T1000 (cell line): ENCODE measurements around the gene CSAG3.
"Not testable (repeated sequence)": the region's sequence is repeated elsewhere in the genome, so short reads cannot be mapped to it uniquely, and the experiment has no call there.

Experiments used
- DNase-seq: peaks from one replicate; lab custom pipeline; 2025; ENCODE audit warnings: mixed read lengths; lab: John Stamatoyannopoulos, UW

CSAG3 gene

DNA sequence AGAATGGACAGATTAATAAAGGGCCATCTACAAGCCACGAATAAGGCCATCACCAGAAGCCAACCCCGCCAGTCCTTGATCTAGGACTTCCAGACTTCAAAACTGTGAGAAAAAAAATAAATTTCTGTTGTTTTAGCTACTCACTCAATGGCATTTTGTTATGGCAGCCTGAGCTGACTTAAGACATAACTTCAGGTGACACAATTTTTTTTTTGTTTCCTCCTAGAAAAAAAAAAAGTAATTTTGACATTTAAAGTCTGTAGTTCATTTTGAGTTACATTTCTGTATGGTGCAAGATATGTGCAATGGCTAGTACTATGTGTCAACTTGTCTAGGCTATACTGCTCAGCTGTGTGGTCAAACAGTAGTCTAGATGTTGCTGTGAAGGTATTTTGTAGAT is at the start of gene CSAG3:
Gene CSAG3 (plus strand): TSS at position 301 of the 400 bp plus-strand sequence.
- DNase-seq: not testable (repeated sequence)

DNA sequence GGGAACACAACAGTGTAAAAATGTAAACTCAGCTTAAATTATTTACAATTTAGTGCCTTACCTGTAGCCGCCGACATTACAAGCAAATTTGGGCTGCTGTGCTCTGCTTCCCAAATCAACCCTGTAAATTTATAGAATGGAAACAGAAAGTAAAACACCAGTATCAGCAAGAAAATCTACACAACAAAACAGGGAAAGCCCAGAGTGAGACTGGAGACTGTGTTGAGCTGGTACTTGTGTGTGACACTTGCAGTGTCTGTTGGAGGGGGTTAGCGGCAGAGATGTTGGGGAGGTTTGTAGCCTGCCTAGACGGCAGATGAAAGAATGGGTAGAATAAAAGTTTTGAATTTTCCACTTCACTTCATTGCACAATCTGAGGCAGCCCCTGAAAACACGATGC is 45.8 kb upstream of the CSAG3 start:
- not testable (repeated sequence) for DNase-seq

DNA sequence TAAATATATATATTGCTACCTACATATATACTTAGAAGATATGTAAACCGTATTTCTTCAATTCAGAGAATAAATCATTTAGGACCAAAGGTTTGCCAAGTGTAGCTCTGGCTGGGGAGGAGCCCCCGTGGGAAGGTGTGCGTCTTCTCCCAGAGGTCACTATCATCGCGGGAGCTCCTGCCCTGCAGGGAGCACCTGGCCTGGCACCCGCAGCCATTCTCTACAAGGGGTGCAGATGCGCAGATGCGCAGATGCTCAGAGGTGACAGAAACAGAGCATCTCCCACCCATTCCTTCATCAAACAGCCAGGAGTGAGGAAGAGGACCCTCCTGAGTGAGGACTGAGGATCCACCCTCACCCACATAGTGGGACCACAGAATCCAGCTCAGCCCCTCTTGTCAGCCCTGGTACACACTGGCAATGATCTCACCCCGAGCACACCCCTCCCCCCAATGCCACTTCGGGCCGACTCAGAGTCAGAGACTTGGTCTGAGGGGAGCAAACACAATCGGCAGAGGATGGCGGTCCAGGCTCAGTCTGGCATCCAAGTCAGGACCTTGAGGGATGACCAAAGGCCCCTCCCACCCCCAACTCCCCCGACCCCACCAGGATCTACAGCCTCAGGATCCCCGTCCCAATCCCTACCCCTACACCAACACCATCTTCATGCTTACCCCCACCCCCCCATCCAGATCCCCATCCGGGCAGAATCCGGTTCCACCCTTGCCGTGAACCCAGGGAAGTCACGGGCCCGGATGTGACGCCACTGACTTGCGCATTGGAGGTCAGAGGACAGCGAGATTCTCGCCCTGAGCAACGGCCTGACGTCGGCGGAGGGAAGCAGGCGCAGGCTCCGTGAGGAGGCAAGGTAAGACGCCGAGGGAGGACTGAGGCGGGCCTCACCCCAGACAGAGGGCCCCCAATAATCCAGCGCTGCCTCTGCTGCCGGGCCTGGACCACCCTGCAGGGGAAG is 44.9 kb upstream of the CSAG3 start, which contains the start of gene MAGEA2B:
Gene MAGEA2B (plus strand): TSS at position 814 of the 973 bp plus-strand sequence. CDS start 2,479 bp downstream, outside the sequence.
- DNase-seq: not testable (repeated sequence)

DNA sequence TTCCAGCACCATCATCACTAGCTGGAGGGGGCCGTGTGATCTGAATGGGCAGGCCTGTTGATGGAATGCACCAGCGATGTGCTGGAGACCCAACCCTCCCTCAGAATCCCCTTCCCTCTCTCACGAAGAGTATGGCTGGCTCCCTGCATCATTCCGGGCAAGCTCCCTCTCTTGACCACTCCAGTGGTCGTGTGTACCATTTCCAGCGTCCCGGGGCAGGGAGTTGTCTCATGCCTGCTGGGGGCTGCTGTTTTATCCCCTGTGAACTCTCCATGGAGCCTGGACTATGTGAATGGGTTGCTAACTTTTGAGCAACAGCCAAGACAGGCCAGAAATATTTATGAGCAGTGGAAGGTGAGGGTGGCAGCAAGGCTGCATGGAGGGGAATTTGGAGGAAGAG is 33.6 kb upstream of the CSAG3 start:
- no peak for DNase-seq

DNA sequence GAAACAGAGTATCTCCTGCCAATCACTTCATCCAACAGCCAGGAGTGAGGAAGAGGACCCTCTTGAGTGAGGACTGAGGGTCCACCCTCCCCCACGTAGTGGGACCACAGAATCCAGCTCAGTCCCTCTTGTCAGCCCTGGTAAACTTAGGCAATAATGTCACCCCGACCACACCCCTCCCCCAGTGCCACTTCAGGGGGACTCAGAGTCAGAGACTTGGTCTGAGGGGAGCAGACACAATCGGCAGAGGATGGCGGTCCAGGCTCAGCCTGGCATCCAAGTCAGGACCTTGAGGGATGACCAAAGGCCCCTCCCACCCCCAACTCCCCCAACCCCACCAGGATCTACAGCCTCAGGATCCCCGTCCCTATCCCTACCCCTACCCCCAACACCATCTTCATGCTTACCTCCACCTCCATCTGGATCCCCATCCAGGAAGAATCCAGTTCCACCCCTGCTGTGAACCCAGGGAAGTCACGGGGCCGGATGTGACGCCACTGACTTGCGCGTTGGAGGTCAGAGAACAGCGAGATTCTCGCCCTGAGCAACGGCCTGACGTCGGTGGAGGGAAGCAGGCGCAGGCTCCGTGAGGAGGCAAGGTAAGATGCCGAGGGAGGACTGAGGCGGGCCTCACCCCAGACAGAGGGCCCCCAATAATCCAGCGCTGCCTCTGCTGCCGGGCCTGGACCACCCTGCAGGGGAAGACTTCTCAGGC is 25.6 kb upstream of the CSAG3 start, which contains the start of the genes CSAG1 and MAGEA12:
Gene CSAG1 (minus strand): TSS at position 461 of the 715 bp plus-strand sequence. CDS start 1,261 bp downstream, outside the sequence.
Gene MAGEA12 (plus strand): TSS at position 497 of the 715 bp plus-strand sequence. CDS start 2,405 bp downstream, outside the sequence.
- DNase-seq: no peak

DNA sequence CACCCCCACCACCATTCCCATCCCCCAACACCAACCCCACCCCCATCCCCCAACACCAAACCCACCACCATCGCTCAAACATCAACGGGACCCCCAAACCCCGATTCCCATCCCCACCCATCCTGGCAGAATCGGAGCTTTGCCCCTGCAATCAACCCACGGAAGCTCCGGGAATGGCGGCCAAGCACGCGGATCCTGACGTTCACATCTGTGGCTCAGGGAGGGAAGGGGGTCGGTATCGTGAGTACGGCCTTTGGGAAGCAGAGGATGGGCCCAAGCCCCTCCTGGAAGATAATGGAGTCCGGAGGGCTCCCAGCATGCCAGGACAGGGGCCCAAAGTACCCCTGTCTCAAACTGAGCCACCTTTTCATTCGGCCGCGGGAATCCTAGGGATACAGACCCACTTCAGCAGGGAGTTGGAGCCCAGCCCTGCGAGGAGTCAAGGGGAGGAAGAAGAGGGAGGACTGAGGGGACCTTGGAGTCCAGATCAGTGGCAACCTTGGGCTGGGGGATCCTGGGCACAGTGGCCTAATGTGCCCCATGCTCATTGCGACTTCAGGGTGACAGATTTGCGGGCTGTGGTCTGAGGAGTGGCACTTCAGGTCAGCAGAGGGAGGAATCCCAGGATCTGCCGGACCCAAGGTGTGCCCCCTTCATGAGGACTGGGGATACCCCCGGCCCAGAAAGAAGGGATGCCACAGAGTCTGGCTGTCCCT is 24.7 kb upstream of the CSAG3 start:
- DNase-seq: not testable (repeated sequence)

DNA sequence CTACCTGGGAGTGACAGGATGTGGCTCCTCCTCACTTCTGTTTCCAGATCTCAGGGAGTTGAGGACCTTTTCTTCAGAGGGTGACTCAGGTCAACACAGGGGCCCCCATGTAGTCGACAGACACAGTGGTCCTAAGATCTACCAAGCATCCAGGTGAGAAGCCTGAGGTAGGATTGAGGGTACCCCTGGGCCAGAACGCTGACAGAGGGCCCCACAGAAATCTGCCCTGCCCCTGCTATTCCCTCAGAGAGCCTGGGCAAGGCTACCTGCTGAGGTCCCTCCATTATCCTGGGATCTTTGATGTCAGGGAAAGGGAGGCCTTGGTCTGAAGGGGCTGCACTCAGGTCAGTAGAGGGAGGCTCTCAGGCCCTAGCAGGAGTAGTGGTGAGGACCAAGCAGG is 23.9 kb upstream of the CSAG3 start:
- DNase-seq: no peak

DNA sequence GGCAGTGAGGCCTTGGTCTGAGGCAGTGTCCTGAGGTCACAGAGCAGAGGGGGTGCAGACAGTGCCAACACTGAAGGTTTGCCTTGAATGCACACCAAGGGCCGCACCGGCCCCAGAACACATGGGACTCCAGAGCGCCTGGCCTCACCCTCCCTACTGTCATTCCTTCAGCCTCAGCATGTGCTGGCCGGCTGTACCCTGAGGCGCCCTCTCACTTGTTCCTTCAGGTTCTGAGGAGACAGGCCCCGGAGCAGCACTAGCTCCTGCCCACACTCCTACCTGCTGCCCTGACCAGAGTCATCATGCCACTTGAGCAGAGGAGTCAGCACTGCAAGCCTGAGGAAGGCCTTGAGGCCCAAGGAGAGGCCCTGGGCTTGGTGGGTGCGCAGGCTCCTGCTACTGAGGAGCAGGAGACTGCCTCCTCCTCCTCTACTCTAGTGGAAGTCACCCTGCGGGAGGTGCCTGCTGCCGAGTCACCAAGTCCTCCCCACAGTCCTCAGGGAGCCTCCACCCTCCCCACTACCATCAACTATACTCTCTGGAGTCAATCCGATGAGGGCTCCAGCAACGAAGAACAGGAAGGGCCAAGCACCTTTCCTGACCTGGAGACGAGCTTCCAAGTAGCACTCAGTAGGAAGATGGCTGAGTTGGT is 23.0 kb upstream of the CSAG3 start:
- no peak for DNase-seq

DNA sequence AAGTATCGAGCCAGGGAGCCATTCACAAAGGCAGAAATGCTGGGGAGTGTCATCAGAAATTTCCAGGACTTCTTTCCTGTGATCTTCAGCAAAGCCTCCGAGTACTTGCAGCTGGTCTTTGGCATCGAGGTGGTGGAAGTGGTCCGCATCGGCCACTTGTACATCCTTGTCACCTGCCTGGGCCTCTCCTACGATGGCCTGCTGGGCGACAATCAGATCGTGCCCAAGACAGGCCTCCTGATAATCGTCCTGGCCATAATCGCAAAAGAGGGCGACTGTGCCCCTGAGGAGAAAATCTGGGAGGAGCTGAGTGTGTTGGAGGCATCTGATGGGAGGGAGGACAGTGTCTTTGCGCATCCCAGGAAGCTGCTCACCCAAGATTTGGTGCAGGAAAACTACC is 22.5 kb upstream of the CSAG3 start:
- DNase-seq: not testable (repeated sequence)

DNA sequence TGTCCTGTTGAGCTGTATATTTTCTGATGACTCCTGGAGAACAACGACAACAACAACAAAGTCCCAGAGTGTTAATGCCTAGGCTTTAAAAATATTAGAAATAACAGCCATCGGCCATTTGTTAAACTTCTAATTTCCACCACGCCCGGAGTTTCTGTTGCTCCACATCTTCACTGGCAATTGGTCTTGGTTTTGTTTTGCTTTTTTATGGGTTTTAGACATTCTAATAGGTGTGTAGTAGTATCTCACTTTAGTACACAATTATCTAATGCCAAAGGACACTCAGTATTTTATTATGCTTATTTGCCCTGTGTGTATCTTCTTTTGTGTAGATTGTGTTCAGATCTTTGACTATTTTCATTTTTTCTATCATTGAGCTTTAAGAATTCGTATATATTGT is 20.5 kb upstream of the CSAG3 start:
- DNase-seq: no peak

DNA sequence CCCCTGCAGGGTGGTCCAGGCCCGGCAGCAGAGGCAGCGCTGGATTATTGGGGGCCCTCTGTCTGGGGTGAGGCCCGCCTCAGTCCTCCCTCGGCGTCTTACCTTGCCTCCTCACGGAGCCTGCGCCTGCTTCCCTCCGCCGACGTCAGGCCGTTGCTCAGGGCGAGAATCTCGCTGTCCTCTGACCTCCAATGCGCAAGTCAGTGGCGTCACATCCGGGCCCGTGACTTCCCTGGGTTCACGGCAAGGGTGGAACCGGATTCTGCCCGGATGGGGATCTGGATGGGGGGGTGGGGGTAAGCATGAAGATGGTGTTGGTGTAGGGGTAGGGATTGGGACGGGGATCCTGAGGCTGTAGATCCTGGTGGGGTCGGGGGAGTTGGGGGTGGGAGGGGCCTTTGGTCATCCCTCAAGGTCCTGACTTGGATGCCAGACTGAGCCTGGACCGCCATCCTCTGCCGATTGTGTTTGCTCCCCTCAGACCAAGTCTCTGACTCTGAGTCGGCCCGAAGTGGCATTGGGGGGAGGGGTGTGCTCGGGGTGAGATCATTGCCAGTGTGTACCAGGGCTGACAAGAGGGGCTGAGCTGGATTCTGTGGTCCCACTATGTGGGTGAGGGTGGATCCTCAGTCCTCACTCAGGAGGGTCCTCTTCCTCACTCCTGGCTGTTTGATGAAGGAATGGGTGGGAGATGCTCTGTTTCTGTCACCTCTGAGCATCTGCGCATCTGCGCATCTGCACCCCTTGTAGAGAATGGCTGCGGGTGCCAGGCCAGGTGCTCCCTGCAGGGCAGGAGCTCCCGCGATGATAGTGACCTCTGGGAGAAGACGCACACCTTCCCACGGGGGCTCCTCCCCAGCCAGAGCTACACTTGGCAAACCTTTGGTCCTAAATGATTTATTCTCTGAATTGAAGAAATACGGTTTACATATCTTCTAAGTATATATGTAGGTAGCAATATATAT is 5.0 kb upstream of the CSAG3 start, which contains the start of gene MAGEA2:
Gene MAGEA2 (minus strand): TSS at position 157 of the 965 bp plus-strand sequence. CDS start 2,479 bp downstream, outside the sequence.
- not testable (repeated sequence) for DNase-seq

DNA sequence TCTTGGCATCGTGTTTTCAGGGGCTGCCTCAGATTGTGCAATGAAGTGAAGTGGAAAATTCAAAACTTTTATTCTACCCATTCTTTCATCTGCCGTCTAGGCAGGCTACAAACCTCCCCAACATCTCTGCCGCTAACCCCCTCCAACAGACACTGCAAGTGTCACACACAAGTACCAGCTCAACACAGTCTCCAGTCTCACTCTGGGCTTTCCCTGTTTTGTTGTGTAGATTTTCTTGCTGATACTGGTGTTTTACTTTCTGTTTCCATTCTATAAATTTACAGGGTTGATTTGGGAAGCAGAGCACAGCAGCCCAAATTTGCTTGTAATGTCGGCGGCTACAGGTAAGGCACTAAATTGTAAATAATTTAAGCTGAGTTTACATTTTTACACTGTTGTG is 4.1 kb upstream of the CSAG3 start:
- not testable (repeated sequence) for DNase-seq

DNA sequence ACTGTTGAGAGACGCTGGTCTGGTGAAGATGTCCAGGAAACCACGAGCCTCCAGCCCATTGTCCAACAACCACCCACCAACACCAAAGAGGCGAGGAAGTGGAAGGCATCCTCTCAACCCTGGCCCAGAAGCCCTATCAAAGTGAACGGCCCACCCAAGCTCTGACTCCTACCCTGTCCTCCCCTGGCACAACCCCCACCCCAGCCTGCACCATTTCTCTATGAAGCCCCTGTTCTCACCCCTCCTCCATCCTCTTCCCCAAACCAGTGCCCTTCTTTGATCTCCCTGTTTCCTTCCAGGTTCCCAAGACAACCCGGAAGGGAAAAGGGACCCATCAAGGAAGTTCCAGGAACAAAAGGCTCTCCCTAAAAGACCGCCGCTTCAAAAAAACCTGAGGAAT is 526 bp downstream of the CSAG3 start:
- not testable (repeated sequence) for DNase-seq

DNA sequence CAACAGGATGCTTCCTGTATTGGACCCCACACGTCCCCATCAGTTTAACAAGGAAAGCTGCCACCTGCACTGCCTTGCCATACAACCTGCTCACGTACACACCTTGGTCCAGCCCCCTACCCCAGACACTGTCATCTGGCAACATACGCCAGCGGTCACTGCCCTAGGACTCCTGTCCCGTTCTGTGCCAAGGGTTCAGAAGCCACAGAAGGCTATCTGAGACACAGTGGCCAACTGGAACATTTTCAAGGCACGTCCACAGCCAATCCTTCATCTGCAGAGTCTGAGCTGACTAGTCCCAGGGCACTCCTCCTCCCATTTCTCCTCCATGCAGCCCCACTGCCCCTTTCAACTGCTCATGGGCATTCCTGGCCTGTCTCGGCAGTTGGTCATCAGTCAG is 2.6 kb downstream of the CSAG3 start:
- DNase-seq: not testable (repeated sequence)

DNA sequence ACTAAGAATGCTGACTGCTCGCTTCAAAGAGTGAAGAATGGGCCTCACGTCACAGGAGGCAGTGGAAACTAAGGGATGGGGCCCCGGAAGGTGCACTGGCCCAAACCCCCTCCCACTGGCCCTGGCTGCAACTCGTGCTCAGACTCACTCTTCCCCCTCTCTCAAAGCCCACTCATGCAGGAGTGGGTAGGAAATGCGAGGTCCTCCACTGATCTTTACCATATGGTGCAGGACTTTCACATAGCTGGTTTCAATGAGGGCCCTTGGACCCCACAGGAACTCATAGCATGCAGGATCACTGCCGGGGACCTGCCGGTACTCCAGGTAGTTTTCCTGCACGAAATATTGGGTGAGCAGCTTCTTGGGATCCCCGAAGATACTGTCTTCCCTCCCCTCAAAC is 7.5 kb downstream of the CSAG3 start:
- not testable (repeated sequence) for DNase-seq

DNA sequence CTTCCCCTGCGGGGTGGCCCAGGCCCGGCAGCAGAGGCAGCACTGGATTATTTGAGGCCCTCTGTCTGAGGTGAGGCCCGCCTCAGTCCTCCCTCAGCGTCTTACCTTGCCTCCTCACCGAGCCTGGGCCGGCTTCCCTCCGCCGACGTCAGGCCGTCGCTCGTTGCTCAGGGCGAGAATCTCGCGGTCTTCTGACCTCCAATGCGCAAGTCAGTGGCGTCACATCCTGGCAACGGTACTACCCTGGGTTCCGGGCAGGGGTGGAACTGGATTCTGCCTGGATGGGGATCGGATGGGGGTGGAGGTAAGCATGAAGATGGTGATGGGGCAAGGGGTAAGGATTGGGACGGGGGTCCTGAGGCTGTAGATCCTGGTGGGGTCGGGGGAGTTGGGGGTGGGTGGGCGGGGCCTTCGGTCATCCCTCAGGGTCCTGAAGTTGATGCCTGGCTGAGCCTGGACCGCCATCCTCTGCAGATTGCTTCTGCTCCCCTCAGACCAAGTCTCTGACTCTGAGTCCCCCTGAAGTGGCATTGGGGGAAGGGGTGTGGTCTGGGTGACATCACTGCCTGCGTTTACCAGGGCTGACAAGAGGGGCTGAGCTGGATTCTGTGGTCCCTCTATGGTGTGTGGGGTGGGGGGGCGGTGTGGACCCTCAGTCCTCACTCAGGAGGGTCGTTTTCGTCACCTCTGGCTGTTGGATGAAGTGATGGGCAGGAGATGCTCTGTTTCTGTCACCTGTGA is 10.7 kb downstream of the CSAG3 start, which contains the start of gene MAGEA6:
Gene MAGEA6 (minus strand): TSS at position 141 of the 741 bp plus-strand sequence. CDS start 2,039 bp downstream, outside the sequence.
- DNase-seq: not testable (repeated sequence)

DNA sequence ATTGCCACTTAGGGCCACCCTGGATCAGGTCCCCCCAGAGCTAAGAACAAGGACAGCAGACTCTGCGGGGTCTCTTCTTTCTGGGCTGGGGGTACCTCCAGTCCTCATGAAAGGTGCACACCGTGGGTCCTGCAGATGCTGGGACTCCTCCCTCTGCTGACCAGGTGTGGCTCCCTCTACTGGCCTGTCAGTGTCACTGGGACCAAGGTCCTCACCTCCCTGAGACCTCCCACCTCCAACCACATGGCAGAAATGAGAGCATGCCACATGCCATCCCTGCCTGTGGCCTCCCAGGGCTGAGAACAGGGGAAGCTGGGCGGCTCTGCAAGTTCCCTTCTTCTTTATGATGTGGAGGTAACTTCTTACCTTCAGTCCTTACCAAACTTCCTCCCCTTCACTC is 28.0 kb downstream of the CSAG3 start:
- DNase-seq: not testable (repeated sequence)

DNA sequence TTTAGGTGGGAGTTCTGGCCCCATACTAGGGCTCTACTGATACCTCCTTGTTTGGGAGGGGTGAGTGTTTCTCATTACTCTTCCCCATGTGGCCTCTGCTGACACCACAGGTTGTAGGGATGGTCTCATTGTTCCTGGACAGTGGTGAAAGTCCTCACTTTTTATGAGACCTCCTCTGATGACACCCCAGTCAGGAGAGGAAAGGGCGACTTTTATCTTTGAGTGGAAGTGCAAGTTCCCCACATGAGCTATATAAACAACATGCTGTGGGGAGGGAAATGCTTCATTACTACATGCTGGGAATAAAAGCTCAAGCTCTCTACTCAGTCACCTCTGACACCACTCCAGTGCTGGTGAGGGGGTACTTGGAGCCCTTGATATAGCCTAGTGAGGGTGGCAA is 39.9 kb downstream of the CSAG3 start:
- DNase-seq: no peak

DNA sequence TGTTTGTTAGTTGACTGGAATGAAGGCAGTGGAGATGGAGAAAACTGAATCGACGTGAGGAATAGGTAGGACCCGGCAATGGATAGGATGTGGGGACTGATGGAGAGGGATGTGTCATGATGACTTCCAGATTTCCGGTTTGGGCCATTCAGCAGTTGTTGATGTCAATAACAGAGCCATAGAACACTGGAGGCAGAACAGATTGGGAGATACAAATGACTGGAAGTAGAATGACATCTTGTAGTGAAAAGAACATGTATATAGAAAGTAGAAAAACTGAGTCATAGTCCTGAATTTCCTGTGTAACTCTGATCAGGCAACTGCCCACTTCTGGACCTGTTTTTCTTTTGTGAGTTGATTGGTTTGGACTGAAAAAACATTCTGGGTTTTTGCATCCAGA is 47.0 kb downstream of the CSAG3 start:
- DNase-seq: no peak
